GM13977 (cell line): ENCODE measurements around the gene FAM171A1.

ENCODE experiments used
- DNase-seq: peaks from one replicate; pipeline ENCODE4 v3.0.0; 2012; ENCODE audit warnings: low spot score
- in situ Hi-C: fragments of 300-500 bp; cut with MboI; formaldehyde crosslinking; loops from one replicate; pipeline ENCODE4 v1.12.0; 2022; ENCODE audit warnings: low sequenced_read_pairs, low pct_unique_long_range_greater_than_20kb, mixed read lengths, inconsistent platforms; ENCODE audit not compliant: unreplicated experiment
- TF ChIP-seq, protein P1 (sequence below): IDR thresholded peaks from 2 replicates; pipeline ENCODE4 v1.5.1; 2012; ENCODE audit warnings: mild to moderate bottlenecking, control low read depth; ENCODE audit not compliant: insufficient read depth; ENCODE audit errors: extremely low read depth, missing control alignments

FAM171A1 gene

DNA sequence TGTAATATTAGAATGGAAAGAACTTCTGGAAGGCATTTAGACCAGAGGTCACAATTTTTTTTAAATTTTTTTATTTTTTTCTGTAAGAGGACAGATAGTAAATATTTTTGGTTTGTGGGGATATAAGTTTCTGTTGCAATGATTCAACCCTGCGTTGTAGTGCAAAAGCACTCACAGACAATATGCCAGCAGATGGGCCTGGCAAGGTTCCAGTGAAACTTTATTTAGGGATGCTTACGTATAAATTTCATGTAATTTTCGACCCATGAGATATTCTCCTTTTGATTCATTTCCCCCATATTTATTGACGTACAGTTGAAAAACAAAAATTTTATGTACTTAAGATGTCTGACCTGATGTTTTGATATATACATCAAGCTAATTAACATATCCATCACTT is 129.8 kb downstream of the FAM171A1 start:
- TF ChIP-seq, protein P1, sequence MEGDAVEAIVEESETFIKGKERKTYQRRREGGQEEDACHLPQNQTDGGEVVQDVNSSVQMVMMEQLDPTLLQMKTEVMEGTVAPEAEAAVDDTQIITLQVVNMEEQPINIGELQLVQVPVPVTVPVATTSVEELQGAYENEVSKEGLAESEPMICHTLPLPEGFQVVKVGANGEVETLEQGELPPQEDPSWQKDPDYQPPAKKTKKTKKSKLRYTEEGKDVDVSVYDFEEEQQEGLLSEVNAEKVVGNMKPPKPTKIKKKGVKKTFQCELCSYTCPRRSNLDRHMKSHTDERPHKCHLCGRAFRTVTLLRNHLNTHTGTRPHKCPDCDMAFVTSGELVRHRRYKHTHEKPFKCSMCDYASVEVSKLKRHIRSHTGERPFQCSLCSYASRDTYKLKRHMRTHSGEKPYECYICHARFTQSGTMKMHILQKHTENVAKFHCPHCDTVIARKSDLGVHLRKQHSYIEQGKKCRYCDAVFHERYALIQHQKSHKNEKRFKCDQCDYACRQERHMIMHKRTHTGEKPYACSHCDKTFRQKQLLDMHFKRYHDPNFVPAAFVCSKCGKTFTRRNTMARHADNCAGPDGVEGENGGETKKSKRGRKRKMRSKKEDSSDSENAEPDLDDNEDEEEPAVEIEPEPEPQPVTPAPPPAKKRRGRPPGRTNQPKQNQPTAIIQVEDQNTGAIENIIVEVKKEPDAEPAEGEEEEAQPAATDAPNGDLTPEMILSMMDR, result no peak
- in situ Hi-C loops, result no loop called here
- DNase-seq, result no peak

- in situ Hi-C loops, result no loop called here
- TF ChIP-seq, protein P1, result no peak
- no peak for DNase-seq
These were observed 132.3 kb downstream of the FAM171A1 start for GRCh38 chr10:15238555-15239335.

- DNase-seq, result no peak
- in situ Hi-C loops, result no loop called here
- TF ChIP-seq, protein P1, result no peak
These were observed 133.7 kb downstream of the FAM171A1 start for GRCh38 chr10:15237351-15237750.

DNA sequence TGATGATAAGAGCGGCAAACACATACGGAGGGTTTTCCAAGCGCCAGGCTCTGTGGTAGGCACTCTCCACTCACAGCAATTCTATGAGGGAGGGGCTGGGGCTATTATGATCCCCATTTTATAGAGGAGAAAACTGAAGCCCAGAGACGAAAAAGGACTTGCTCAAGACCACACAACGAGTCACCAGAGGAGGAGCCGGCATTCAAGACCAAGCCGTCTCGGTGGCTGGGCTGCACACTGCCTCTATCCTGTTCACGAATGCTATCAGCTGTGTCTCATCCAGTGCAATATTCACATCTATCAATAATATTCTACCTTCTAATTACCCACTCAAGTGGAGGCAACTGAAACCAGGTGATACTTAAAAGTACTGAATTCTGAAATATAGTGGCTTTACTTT is 134.7 kb downstream of the FAM171A1 start:
- in situ Hi-C loops, result no loop called here
- TF ChIP-seq, protein P1, result no peak
- no peak for DNase-seq

- in situ Hi-C loops, result no loop called here
- TF ChIP-seq, protein P1, result no peak
- DNase-seq, result no peak
These were observed 138.8 kb downstream of the FAM171A1 start for GRCh38 chr10:15232279-15232678.

DNA sequence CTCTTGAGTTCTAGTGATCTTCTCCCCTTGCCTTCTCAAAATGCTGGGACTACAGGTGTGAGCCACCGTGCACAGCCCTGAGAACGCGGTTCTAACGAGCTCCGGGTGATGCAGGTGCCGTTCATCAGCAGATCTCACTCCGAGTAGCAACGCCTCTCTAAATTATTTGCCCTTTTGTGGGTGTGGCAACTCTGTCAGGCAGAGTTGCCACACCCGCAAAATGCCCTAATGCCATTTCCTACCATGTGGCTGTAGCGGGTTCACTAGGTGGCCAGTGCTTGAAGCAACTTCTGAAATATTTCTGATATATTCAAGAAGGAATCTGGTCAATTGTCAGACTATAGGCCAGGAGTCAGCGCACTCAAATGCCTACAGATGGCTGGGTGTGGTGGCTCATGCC is 139.7 kb downstream of the FAM171A1 start:
- no peak for DNase-seq
- in situ Hi-C loops, result no loop called here

More for the DNA sequence above, 139.7 kb downstream of the FAM171A1 start:
- TF ChIP-seq, protein P1, result no peak
